ENCODE measurements around the gene MCFD2.

MCFD2 gene

GRCh38 chr2:46885376-46885775, 30.2 kb downstream of the MCFD2 start:
- H3K23ac ChIP-seq (ENCODE audit: low read length), result no peak overlapping the region
- WGBS (ENCODE audit: extremely low coverage, insufficient coverage, insufficient read length), result no CpG with 5 or more reads among the region's 4 CpGs
- no peak overlapping the region for H3K9ac ChIP-seq (ENCODE audit: low read length)
- H4K8ac ChIP-seq (ENCODE audit: low read depth, low read length), result no peak overlapping the region
- H3K4ac ChIP-seq (ENCODE audit: low read depth, low read length), result no peak overlapping the region
- H2BK12ac ChIP-seq (ENCODE audit: low read length), result no peak overlapping the region
- peaks cover 3% of the 10 kb centered on the region for H3K79me1 ChIP-seq (ENCODE audit: low read length)
- no peak overlapping the region for H3K4me3 ChIP-seq (ENCODE audit: low read depth, low read length)
- H3K27me3 ChIP-seq (ENCODE audit: insufficient read depth, low read length), result no peaks in the 10 kb centered on the region
- H3K36me3 ChIP-seq (ENCODE audit: control insufficient read depth in 1 of 2, insufficient read depth in 2 of 2, low read length in 2 of 2), result no peaks in the 10 kb centered on the region
- H3K27ac ChIP-seq (ENCODE audit: low read depth, low read length), result no peak overlapping the region
- H3K4me1 ChIP-seq (ENCODE audit: control insufficient read depth in 1 of 2, insufficient read depth in 2 of 2, low read length in 2 of 2), result peaks cover 10 to 17% of the 10 kb centered on the region in 2 experiments
- no peak overlapping the region for H2AFZ ChIP-seq (ENCODE audit: insufficient read depth, low read length, poor library complexity)
- no peak overlapping the region for H4K12ac ChIP-seq (ENCODE audit: low read depth, low read length)
- H2BK120ac ChIP-seq (ENCODE audit: insufficient read depth, low read length, poor library complexity), result no peak overlapping the region
- no peak overlapping the region for H3K18ac ChIP-seq (ENCODE audit: low read length)
- no peak overlapping the region for H2AK5ac ChIP-seq (ENCODE audit: low read length)
- H3K14ac ChIP-seq (ENCODE audit: low read length), result no peak overlapping the region
- no peak overlapping the region for H2BK5ac ChIP-seq (ENCODE audit: low read depth, low read length, poor library complexity)
- no peak for DNase-seq
- H3K9me3 ChIP-seq (ENCODE audit: insufficient read depth, low read depth, low read length), result no peaks in the 10 kb centered on the region
- H3K4me2 ChIP-seq (ENCODE audit: low read length), result no peak overlapping the region
- H4K91ac ChIP-seq (ENCODE audit: low read depth, low read length), result no peak overlapping the region
- H3K79me2 ChIP-seq (ENCODE audit: control insufficient read depth, insufficient read depth, low read length, poor library complexity), result no peaks in the 10 kb centered on the region

- H3K14ac ChIP-seq (ENCODE audit: low read length), result no peak overlapping the region
- no peak overlapping the region for H3K4me2 ChIP-seq (ENCODE audit: low read length)
- H3K4ac ChIP-seq (ENCODE audit: low read depth, low read length), result no peak overlapping the region
- no peak overlapping the region for H2BK120ac ChIP-seq (ENCODE audit: insufficient read depth, low read length, poor library complexity)
- no peaks in the 10 kb centered on the region for H3K36me3 ChIP-seq (ENCODE audit: control insufficient read depth in 1 of 2, insufficient read depth in 2 of 2, low read length in 2 of 2)
- H3K27me3 ChIP-seq (ENCODE audit: insufficient read depth, low read length), result no peaks in the 10 kb centered on the region
- H2BK12ac ChIP-seq (ENCODE audit: low read length), result no peak overlapping the region
- DNase-seq, result no peak
- H2AFZ ChIP-seq (ENCODE audit: insufficient read depth, low read length, poor library complexity), result no peak overlapping the region
- H3K18ac ChIP-seq (ENCODE audit: low read length), result no peak overlapping the region
- no peak overlapping the region for H3K27ac ChIP-seq (ENCODE audit: low read depth, low read length)
- H3K9me3 ChIP-seq (ENCODE audit: insufficient read depth, low read depth, low read length), result peaks cover 11% of the 10 kb centered on the region
- no peak overlapping the region for H4K91ac ChIP-seq (ENCODE audit: low read depth, low read length)
- no peak overlapping the region for H3K9ac ChIP-seq (ENCODE audit: low read length)
- H3K4me3 ChIP-seq (ENCODE audit: low read depth, low read length), result no peak overlapping the region
- no peak overlapping the region for H2BK5ac ChIP-seq (ENCODE audit: low read depth, low read length, poor library complexity)
- H3K23ac ChIP-seq (ENCODE audit: low read length), result no peak overlapping the region
- H3K79me1 ChIP-seq (ENCODE audit: low read length), result peaks cover 7% of the 10 kb centered on the region
- no peak overlapping the region for H2AK5ac ChIP-seq (ENCODE audit: low read length)
- H4K8ac ChIP-seq (ENCODE audit: low read depth, low read length), result no peak overlapping the region
- no peaks in the 10 kb centered on the region for H3K79me2 ChIP-seq (ENCODE audit: control insufficient read depth, insufficient read depth, low read length, poor library complexity)
- no peak overlapping the region for H4K12ac ChIP-seq (ENCODE audit: low read depth, low read length)
- peaks cover 7 to 13% of the 10 kb centered on the region in 2 experiments for H3K4me1 ChIP-seq (ENCODE audit: control insufficient read depth in 1 of 2, insufficient read depth in 2 of 2, low read length in 2 of 2)
Measured at GRCh38 chr2:46879511-46879910, 36.1 kb downstream of the MCFD2 start.

GRCh38 chr2:46878886-46879285, 36.7 kb downstream of the MCFD2 start:
- DNase-seq, result no peak
- no peak overlapping the region for H3K27ac ChIP-seq (ENCODE audit: low read depth, low read length)
- H3K14ac ChIP-seq (ENCODE audit: low read length), result no peak overlapping the region
- H3K79me1 ChIP-seq (ENCODE audit: low read length), result peaks cover 13% of the 10 kb centered on the region
- no peaks in the 10 kb centered on the region for H3K27me3 ChIP-seq (ENCODE audit: insufficient read depth, low read length)
- no peak overlapping the region for H2AFZ ChIP-seq (ENCODE audit: insufficient read depth, low read length, poor library complexity)
- H4K8ac ChIP-seq (ENCODE audit: low read depth, low read length), result no peak overlapping the region
- no peaks in the 10 kb centered on the region for H3K36me3 ChIP-seq (ENCODE audit: control insufficient read depth in 1 of 2, insufficient read depth in 2 of 2, low read length in 2 of 2)
- peaks cover 11% of the 10 kb centered on the region for H3K9me3 ChIP-seq (ENCODE audit: insufficient read depth, low read depth, low read length)
- H4K12ac ChIP-seq (ENCODE audit: low read depth, low read length), result no peak overlapping the region
- H3K4me3 ChIP-seq (ENCODE audit: low read depth, low read length), result no peak overlapping the region
- H2BK5ac ChIP-seq (ENCODE audit: low read depth, low read length, poor library complexity), result no peak overlapping the region
- no peak overlapping the region for H3K4me2 ChIP-seq (ENCODE audit: low read length)
- H2BK12ac ChIP-seq (ENCODE audit: low read length), result no peak overlapping the region
- H3K4ac ChIP-seq (ENCODE audit: low read depth, low read length), result no peak overlapping the region
- H3K9ac ChIP-seq (ENCODE audit: low read length), result no peak overlapping the region
- peak overlapping the region; percentile 21 for H4K91ac ChIP-seq (ENCODE audit: low read depth, low read length)
- no peak overlapping the region for H2BK120ac ChIP-seq (ENCODE audit: insufficient read depth, low read length, poor library complexity)
- no peak overlapping the region for H3K18ac ChIP-seq (ENCODE audit: low read length)
- H3K23ac ChIP-seq (ENCODE audit: low read length), result no peak overlapping the region
- no peaks in the 10 kb centered on the region for H3K79me2 ChIP-seq (ENCODE audit: control insufficient read depth, insufficient read depth, low read length, poor library complexity)
- H3K4me1 ChIP-seq (ENCODE audit: control insufficient read depth in 1 of 2, insufficient read depth in 2 of 2, low read length in 2 of 2), result peaks cover 13 to 19% of the 10 kb centered on the region in 2 experiments
- H2AK5ac ChIP-seq (ENCODE audit: low read length), result no peak overlapping the region
- WGBS (ENCODE audit: extremely low coverage, insufficient coverage, insufficient read length), result no CpG with 5 or more reads among the region's 8 CpGs

- no peak for DNase-seq
- WGBS (ENCODE audit: extremely low coverage, insufficient coverage, insufficient read length), result 100% methylated on average over 4 of the region's 5 CpGs
- Histone ChIP-seq H3K4me2 (ENCODE audit: low read length) (no peak overlapping the region), H3K36me3 (ENCODE audit: control insufficient read depth in 1 of 2, insufficient read depth in 2 of 2, low read length in 2 of 2) (no peaks in the 10 kb centered on the region), H3K79me2 (ENCODE audit: control insufficient read depth, insufficient read depth, low read length, poor library complexity) (no peaks in the 10 kb centered on the region), H3K4me1 (ENCODE audit: control insufficient read depth in 1 of 2, insufficient read depth in 2 of 2, low read length in 2 of 2) (peaks cover 15 to 24% of the 10 kb centered on the region in 2 experiments), H3K79me1 (ENCODE audit: low read length) (peaks cover 13% of the 10 kb centered on the region), H4K8ac (ENCODE audit: low read depth, low read length) (no peak overlapping the region), H3K9me3 (ENCODE audit: insufficient read depth, low read depth, low read length) (peaks cover 11% of the 10 kb centered on the region), H2BK12ac (ENCODE audit: low read length) (no peak overlapping the region), H3K4me3 (ENCODE audit: low read depth, low read length) (peak overlapping the region; percentile 53), H3K23ac (ENCODE audit: low read length) (peak overlapping the region; percentile 64), H3K27ac (ENCODE audit: low read depth, low read length) (no peak overlapping the region), H3K14ac (ENCODE audit: low read length) (no peak overlapping the region), H3K9ac (ENCODE audit: low read length) (no peak overlapping the region), H4K91ac (ENCODE audit: low read depth, low read length) (no peak overlapping the region), H4K12ac (ENCODE audit: low read depth, low read length) (no peak overlapping the region), H2BK120ac (ENCODE audit: insufficient read depth, low read length, poor library complexity) (no peak overlapping the region), H3K4ac (ENCODE audit: low read depth, low read length) (no peak overlapping the region), H3K27me3 (ENCODE audit: insufficient read depth, low read length) (no peaks in the 10 kb centered on the region), H3K18ac (ENCODE audit: low read length) (no peak overlapping the region), H2AFZ (ENCODE audit: insufficient read depth, low read length, poor library complexity) (no peak overlapping the region), H2BK5ac (ENCODE audit: low read depth, low read length, poor library complexity) (no peak overlapping the region), H2AK5ac (ENCODE audit: low read length) (no peak overlapping the region)
Measured at GRCh38 chr2:46878240-46878877, 37.2 kb downstream of the MCFD2 start.

All from trophoblast cell (in vitro differentiated cells and primary cell).